ENCODE data around the gene ITGA1. TPM values are rescaled to one million over a fixed set of nuclear protein-coding genes. Genes with fewer than 3 reads are reported as not detected.

ITGA1 gene
- total RNA-seq, 4 donors from 2014 or later, result 2.4 to 10.7 (median 5.4) TPM

DNA sequence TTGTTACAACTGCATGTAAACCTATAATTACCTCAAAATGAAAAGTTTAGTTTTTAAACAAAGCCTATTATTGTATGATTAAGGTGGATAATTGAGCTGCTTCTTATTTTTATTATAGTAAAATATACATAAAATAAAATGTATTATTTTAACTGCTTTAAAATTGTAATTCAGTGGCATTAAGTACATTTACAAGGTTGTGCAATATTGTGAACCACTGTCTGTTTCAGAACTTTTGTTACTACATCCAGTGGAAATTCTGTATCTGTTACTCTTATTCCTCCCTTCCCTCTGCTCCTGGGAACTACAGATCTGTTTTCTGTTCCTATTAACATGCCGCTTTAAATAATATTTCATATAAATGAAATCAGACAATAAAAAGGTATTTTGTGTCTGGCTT is 37.1 kb downstream of the ITGA1 start:
- no peak for DNase-seq (ENCODE audit: low spot score in 2 of 2)
- intact Hi-C loops (cut with DNase I; ENCODE audit: low total_unique reads), result no loop called here
- TF ChIP-seq POLR2A (IDR thresholded peaks at IDR 0.05), result no peak
- TF ChIP-seq, protein P1, sequence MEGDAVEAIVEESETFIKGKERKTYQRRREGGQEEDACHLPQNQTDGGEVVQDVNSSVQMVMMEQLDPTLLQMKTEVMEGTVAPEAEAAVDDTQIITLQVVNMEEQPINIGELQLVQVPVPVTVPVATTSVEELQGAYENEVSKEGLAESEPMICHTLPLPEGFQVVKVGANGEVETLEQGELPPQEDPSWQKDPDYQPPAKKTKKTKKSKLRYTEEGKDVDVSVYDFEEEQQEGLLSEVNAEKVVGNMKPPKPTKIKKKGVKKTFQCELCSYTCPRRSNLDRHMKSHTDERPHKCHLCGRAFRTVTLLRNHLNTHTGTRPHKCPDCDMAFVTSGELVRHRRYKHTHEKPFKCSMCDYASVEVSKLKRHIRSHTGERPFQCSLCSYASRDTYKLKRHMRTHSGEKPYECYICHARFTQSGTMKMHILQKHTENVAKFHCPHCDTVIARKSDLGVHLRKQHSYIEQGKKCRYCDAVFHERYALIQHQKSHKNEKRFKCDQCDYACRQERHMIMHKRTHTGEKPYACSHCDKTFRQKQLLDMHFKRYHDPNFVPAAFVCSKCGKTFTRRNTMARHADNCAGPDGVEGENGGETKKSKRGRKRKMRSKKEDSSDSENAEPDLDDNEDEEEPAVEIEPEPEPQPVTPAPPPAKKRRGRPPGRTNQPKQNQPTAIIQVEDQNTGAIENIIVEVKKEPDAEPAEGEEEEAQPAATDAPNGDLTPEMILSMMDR (IDR thresholded peaks at IDR 0.05), result no peak
- 93 to 100% methylated on average over 1 of the region's 1 CpG for WGBS, 2 donors
- H3K4me3 ChIP-seq (ENCODE audit: low read depth, poor library complexity, severe bottlenecking), result no peak overlapping the region

DNA sequence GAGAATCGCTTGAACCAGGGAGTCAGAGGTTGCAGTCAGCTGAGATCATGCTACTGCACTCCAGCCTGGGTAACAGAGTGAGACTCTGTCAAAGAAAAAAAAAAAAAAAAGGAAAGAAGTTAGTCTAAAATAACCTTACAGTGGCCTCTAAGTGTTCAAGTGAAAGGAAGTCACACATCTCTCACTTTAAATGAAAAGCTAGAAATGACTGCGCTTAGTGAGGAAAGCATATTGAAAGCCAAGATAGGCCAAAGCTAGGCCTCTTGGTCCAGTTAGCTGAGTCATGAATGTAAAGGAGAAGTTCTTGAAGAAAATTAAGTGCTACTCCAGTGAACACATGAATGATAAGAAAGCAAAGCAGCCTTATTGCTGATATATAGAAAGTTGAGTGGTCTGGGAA is 38.1 kb downstream of the ITGA1 start:
- TF ChIP-seq, protein P1 (IDR thresholded peaks at IDR 0.05), result no peak
- no peak for TF ChIP-seq POLR2A (IDR thresholded peaks at IDR 0.05)
- DNase-seq (ENCODE audit: low spot score in 2 of 2), result no peak
- intact Hi-C loops (cut with DNase I; ENCODE audit: low total_unique reads), result no loop called here
- WGBS, 2 donors, result 95 to 100% methylated on average over 2 of the region's 2 CpGs
- H3K4me3 ChIP-seq (ENCODE audit: low read depth, poor library complexity, severe bottlenecking), result no peak overlapping the region

DNA sequence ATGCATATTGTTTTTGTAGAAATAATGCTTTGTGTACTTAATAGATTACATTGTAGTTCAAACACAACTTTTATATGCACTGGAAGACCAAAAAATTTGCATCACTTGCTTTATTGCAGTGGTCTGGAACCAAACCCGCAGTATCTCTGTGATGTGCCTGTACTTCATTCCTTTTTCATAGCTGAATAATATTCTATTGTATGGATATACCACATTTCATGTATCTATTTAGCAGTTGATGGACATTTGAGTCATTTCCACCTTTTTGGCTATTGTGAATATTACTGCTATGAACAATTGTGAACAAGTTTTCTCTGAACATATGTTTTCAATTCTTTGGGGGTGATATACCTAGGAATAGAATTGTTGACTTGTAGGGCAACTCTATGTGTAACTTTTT is 40.1 kb downstream of the ITGA1 start:
- no peak for DNase-seq (ENCODE audit: low spot score in 2 of 2)
- TF ChIP-seq, protein P1 (IDR thresholded peaks at IDR 0.05), result no peak
- TF ChIP-seq POLR2A (IDR thresholded peaks at IDR 0.05), result no peak
- H3K4me3 ChIP-seq (ENCODE audit: low read depth, poor library complexity, severe bottlenecking), result no peak overlapping the region
- intact Hi-C loops (cut with DNase I; ENCODE audit: low total_unique reads), result no loop called here
- 92 to 96% methylated on average over 1 of the region's 1 CpG for WGBS, 2 donors

DNA sequence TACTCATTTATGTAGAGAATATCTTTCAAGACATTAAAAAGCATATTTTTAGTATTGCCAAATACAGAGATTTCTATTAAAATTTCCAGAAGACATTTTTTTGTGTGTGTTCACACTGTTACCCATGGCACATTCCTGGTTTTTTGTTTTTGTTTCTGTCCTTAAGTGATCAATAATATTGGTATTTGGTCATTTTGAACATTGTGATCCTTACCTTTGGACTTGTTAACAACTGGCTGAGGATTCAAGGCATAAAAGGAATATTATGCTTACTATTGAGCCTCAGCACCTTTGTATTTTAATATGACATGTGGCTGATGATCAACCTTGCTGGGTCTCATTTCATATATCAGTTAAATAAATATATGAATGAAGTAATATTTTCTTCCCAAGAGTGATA is 41.9 kb downstream of the ITGA1 start:
- DNase-seq (ENCODE audit: low spot score in 2 of 2), result no peak
- no peak for TF ChIP-seq POLR2A (IDR thresholded peaks at IDR 0.05)
- TF ChIP-seq, protein P1 (IDR thresholded peaks at IDR 0.05), result no peak
- intact Hi-C loops (cut with DNase I; ENCODE audit: low total_unique reads), result no loop called here
- H3K4me3 ChIP-seq (ENCODE audit: low read depth, poor library complexity, severe bottlenecking), result no peak overlapping the region

DNA sequence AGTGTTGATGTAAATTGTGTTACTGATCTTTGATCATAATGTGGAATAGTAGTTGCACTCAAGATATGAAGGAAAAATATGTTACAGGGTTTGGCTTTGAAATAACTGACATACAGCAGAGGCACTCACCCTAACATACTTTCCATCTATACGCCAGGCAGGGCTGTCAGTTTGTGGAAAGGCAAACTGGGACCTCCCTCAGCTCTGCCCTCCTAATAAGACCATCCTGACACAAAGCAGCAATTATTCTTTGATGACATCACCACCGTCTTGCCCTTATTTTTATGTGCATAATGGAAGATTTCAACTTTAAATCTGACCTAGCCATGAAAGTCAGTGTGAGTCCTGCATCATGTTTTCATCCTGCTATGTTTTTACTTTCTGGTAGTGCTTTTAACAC is 42.9 kb downstream of the ITGA1 start:
- no peak for TF ChIP-seq POLR2A (IDR thresholded peaks at IDR 0.05)
- TF ChIP-seq, protein P1 (IDR thresholded peaks at IDR 0.05), result no peak
- WGBS, 2 donors, result 69 to 83% methylated on average over 2 of the region's 2 CpGs
- no peak overlapping the region for H3K4me3 ChIP-seq (ENCODE audit: low read depth, poor library complexity, severe bottlenecking)
- intact Hi-C loops (cut with DNase I; ENCODE audit: low total_unique reads), result no loop called here
- DNase-seq (ENCODE audit: low spot score in 2 of 2), result no peak

DNA sequence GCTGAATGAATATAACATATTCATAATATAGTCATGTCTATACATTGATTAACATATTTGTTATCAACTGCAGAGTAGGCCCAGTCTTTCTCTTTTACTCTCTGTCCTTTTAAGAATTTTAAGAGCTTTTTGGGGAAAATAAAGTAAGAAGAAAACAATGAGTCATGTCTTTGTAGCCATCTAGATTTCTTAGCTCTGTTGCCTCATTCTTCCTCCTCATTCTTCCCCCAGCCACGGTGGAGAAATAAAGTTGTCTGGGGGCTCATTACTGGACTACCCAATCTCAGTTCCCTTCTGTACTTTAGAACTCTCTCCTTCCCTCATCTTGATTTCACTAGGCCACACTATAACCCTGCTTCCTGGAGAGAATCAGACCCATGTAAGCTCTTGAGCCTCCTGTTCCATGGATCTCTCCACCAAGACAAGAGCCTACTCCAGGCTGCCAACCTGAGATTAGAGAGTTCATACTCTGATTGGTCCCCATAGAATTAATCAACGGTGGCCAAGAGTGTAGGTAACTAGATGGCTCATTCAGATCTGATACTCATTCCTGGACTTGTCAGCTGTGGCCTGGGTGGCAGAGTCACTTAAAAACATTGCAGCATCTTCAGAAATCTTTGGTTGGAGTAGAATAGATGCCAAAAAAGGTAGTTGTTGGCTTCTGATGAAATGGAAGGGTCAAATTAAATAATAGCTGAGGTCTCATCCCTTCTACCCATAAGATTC is 44.2 kb downstream of the ITGA1 start:
- WGBS, 2 donors, result 73 to 84% methylated on average over 2 of the region's 2 CpGs
- intact Hi-C loops (cut with DNase I; ENCODE audit: low total_unique reads), result no loop called here
- DNase-seq (ENCODE audit: low spot score in 2 of 2), result no peak
- no peak for TF ChIP-seq POLR2A (IDR thresholded peaks at IDR 0.05)
- H3K4me3 ChIP-seq (ENCODE audit: low read depth, poor library complexity, severe bottlenecking), result no peak overlapping the region

All from lower leg skin (tissue), 4 donors.